Activated T-cell treated with anti-CD3 and anti-CD28 coated beads for 1 hour (primary cell): ENCODE measurements around the gene MGLL.

Source experiments
- DNase-seq: peaks from one replicate; pipeline ENCODE4 v3.0.0-alpha.2; 2020; ENCODE audit warnings: low read depth

The MGLL gene

GRCh38 chr3:127652246-127652995 lies 169.9 kb downstream of the MGLL start:
- DNase-seq = no peak

GRCh38 chr3:127651516-127652172 lies 170.7 kb downstream of the MGLL start:
- DNase-seq = no peak

GRCh38 chr3:127650236-127650635 lies 172.1 kb downstream of the MGLL start:
- DNase-seq = no peak

- no peak for DNase-seq
Measured at GRCh38 chr3:127647845-127648204, 174.5 kb downstream of the MGLL start.

- no peak for DNase-seq
Measured at GRCh38 chr3:127647166-127647844, 175.0 kb downstream of the MGLL start.

GRCh38 chr3:127646501-127647046 lies 175.7 kb downstream of the MGLL start:
- no peak for DNase-seq

- DNase-seq = no peak
Measured at GRCh38 chr3:127645371-127646015, 176.8 kb downstream of the MGLL start.

GRCh38 chr3:127644641-127645370 lies 177.5 kb downstream of the MGLL start:
- DNase-seq = no peak

GRCh38 chr3:127640042-127640355 lies 182.3 kb downstream of the MGLL start:
- DNase-seq = no peak

- DNase-seq = no peak
Measured at GRCh38 chr3:127639173-127640041, 182.9 kb downstream of the MGLL start.
